CD4-positive, alpha-beta T cell treated with Interleukin-4 for 4 hours (primary cell): Measurements from ENCODE around the gene TNNI3.

Experiments
- DNase-seq: peaks from one replicate; pipeline ENCODE4 v3.0.0-alpha.2; 2020

The TNNI3 gene

GRCh38 chr19:55157064-55157908, at the start of gene TNNI3:
TSS of gene TNNI3 (minus strand) at chr19:55157732. CDS start at chr19:55157589, 143 bp downstream.
- DNase-seq = no peak

- DNase-seq = peak; percentile 10
Observed at GRCh38 chr19:55206664-55207500, 49.4 kb upstream of the TNNI3 start.

GRCh38 chr19:55202199-55202598, 44.7 kb upstream of the TNNI3 start:
- DNase-seq = peak; percentile 8

- DNase-seq = no peak
Observed at GRCh38 chr19:55199620-55200204, 42.2 kb upstream of the TNNI3 start.

GRCh38 chr19:55198651-55199050, 41.1 kb upstream of the TNNI3 start:
- no peak for DNase-seq

- no peak for DNase-seq
Observed at GRCh38 chr19:55197528-55197927, 40.0 kb upstream of the TNNI3 start.

- no peak for DNase-seq
Observed at GRCh38 chr19:55196803-55197202, 39.3 kb upstream of the TNNI3 start.

GRCh38 chr19:55193481-55193880, 35.9 kb upstream of the TNNI3 start:
- DNase-seq = no peak

- no peak for DNase-seq
Observed at GRCh38 chr19:55189403-55189835, 31.9 kb upstream of the TNNI3 start.

- DNase-seq = no peak
Observed at GRCh38 chr19:55188625-55189024, 31.1 kb upstream of the TNNI3 start.

- DNase-seq = no peak
Observed at GRCh38 chr19:55186080-55186479, 28.5 kb upstream of the TNNI3 start.

- DNase-seq = no peak
Observed at GRCh38 chr19:55181740-55182139, 24.2 kb upstream of the TNNI3 start.

GRCh38 chr19:55179606-55180484, 22.3 kb upstream of the TNNI3 start, which contains the start of gene SYT5:
TSS of gene SYT5 (minus strand) at chr19:55180289. CDS start at chr19:55179041, 1,248 bp downstream.
- peak; percentile 42 for DNase-seq

- DNase-seq = peak; percentile 93
Observed at GRCh38 chr19:55178781-55179599, 21.5 kb upstream of the TNNI3 start.

- no peak for DNase-seq
Observed at GRCh38 chr19:55176076-55176475, 18.5 kb upstream of the TNNI3 start.

GRCh38 chr19:55175117-55175867, 17.8 kb upstream of the TNNI3 start:
- DNase-seq = no peak

GRCh38 chr19:55174425-55175116, 17.0 kb upstream of the TNNI3 start:
- no peak for DNase-seq

- no peak for DNase-seq
Observed at GRCh38 chr19:55173714-55174409, 16.3 kb upstream of the TNNI3 start.

GRCh38 chr19:55173186-55173713, 15.7 kb upstream of the TNNI3 start:
- no peak for DNase-seq
